ENCODE results near the gene NTRK3. TPM values are rescaled to one million over a fixed set of nuclear protein-coding genes. Genes with fewer than 3 reads are reported as not detected.

The NTRK3 gene
- total RNA-seq, 2 donors from 2014 or later = 34.3 to 94.1 TPM

DNA sequence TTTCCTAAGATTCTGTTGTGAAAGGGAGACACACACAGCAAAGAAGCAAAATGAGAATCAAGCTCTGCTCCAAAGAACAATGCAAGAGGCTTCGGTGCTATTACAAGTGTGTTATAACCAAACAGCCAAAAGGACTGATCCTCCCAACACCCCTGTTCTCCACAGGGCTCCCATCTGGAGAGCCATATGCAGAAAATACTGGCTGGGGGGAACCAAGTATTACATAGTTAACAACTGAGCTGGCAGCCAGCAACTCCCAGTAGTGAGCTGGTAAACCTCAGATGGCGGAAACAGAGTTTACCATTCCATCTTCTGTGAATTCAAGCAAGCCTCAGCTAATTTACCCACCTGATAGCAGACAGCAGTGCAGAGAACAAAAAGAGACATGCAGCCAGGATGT lies 156.4 kb downstream of the NTRK3 start:
- DNase-seq (ENCODE audit: low spot score) = no peak
- intact Hi-C loops (cut with DNase I) = no loop called here

DNA sequence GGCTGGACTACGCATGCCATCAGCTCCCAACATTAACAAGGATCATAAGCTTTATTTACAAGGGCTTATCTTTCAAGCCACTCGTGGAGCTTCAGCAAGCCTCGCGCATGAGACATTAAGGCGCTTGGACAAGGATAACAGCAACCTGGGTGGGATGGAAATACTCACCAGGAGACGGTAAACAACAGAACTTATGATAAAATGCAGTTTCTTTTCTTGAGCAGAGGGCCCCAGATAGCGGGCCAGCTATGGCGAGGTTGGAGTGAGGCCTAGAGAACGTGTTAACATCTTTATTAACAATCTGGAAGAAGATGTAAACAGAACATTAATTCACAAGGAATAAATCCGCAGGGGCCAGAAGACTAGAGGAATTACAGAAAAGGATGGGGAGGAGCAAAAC lies 158.2 kb downstream of the NTRK3 start:
- no peak for DNase-seq (ENCODE audit: low spot score)
- intact Hi-C loops (cut with DNase I) = no loop called here

DNA sequence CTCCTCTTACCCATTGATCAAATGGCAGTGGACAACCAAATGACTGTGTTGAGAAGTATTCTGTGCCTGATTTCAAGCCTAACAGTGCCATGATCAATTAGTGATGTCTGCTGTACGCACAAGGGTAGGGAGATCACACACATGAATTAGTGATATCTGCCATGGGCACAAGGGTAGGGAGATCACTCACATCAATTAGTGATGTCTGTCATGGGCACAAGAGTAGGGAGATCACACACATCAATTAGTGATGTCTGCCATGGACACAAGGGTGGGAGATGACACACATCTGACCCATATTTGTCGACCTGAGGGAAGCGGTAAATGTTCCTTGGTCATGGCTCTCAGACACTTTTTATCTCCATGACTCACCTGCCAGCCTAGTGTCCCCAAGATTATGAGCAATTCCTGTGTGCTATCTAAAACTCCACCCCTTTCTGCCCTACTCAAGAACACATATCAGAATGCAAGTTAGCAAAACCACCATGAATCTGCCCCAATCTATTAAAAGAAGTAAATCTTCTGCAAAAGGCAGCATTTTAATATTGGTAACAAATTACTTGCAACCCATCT lies 165.0 kb downstream of the NTRK3 start:
- DNase-seq (ENCODE audit: low spot score) = no peak

DNA sequence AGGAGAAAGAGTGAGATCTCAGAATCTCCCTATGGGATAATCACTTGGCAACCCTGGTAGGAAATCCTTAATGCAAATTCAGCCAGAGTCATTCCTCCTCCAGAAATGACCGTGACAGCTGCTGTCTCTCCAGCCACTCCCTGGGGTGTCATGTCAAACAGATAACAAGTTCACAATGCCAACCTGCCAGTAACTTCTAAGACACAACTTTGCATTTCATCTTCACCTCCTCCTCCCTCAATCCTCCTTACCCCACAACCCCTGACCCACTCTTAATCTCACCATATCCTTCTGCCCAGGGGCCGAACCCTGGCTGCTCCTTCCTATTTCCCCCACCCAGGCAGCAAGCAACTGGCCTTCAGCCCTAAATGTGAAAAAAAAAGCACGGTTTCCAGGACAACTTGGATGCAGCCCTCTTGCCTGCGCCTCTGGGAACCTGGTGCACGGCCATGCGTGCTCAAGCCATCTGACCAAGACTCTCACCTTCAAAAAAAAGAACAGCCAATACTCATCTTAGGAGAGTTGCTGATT lies 166.0 kb downstream of the NTRK3 start:
- no peak for DNase-seq (ENCODE audit: low spot score)
- intact Hi-C loops (cut with DNase I) = no loop called here

More for the DNA sequence above, 165.0 kb downstream of the NTRK3 start:
- intact Hi-C loops (cut with DNase I) = no loop called here

DNA sequence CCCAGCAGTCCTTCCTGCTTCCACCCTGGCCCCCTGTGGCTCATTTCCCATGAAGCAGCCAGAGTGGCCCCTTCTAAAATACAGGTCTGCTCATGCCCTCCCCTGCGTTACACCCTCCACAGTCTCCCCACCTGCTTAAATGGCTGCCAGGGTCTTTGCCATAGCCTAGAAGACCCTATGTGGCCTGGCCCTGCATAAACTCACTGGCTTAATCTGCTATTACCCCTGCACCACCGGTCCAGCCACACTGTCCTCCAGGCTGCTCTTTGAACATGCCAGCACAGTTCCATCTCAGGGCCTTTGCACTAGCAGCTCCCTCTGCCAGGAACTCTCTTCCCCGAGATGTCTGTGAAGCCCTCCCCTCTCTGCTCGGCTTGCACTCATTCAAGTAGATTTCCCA lies 166.8 kb downstream of the NTRK3 start:
- intact Hi-C loops (cut with DNase I) = no loop called here

DNA sequence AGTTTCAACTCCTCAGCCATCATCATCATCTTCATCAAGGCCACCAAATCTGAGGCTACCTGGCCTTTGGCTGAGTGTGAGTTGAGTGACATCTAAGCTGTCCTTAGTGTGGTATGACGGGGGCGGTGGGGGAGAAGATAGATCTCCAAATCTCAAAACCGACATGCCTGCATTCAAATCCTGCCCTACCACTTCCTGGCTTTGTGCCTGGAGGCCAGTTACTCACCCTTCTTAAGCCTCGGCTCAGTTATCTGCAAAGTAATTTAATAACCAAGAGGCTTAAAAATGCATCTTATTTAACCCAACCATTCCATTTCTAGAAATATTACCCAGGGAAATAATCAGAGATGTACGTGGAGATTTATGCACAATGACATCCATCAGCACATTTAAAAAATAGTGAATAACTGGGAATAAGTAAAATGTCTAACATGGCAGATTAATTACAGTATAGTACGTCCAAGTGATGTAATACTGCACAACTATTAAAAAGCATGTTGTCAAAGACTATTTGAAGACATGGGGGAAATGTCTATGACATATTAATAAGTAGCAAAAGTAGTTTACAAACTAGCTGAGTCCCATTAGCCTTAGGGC lies 167.4 kb downstream of the NTRK3 start:
- intact Hi-C loops (cut with DNase I) = no loop called here
- no peak for DNase-seq (ENCODE audit: low spot score)

More for the DNA sequence above, 166.8 kb downstream of the NTRK3 start:
- no peak for DNase-seq (ENCODE audit: low spot score)

DNA sequence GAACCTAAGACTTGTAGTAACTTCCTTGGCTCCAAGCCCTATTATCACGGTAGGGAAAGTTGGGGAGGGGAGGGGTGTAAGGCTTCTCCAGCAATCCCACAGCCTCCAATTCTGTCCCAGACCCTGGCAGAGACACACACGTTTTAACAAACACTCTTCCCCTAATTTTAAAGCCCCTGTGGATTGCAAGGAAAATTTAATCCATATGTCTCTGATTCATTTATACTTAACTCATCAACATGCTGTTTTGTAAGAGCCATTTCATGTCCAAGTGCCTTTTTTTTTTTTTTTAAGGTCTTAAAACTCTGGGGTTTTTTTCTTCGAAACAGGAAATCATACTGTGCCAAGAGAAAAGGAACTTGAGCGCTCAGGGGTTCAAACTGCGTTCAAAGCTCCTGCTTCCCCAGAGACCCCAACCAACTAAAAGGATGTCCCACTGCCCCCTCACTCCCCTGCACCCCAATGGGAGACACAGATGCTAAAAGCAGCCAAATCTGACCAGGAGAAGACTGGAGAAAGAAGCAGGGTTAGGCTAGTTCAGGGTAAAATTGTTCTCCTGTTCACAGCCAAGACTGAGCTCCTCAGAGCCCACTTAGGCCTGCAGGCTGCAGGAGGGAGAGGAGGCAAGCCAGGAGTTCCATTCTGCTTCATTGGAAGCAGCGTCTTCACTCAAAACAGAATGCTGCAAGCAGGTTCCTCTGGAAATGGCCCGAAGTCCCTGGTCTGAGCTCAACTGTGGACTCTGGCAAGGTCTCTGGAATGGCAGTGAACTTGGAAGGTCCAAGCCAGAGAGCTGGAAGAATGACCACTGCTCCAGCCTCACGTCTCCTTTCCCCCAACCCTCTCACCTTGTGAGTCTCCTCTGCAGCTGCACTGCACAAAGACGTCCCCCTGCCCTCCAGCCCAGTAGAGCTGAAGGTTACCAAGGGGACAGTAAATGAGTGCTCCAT lies 172.5 kb downstream of the NTRK3 start:
- no peak for DNase-seq (ENCODE audit: low spot score)
- intact Hi-C loops (cut with DNase I) = no loop called here

DNA sequence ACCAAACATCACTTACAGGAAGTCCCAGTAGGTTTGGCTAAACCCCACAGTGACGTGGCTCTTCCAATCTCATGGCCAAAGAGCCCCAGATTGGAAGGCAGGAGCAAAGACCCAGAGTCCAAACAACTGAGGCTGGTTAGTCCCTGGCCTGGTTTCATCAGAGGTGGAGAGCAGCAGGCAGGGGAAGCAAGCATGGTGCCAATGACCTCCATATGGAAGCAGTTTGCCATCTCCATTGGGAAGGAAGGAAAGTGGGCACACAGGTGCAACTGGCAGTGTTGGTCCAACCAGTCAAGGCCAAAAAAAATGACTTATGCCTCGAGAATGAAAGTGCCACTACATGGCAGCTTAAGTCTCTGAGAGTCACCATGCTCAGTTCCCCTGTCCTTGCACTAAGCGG lies 175.9 kb downstream of the NTRK3 start:
- DNase-seq (ENCODE audit: low spot score) = no peak
- intact Hi-C loops (cut with DNase I) = no loop called here

DNA sequence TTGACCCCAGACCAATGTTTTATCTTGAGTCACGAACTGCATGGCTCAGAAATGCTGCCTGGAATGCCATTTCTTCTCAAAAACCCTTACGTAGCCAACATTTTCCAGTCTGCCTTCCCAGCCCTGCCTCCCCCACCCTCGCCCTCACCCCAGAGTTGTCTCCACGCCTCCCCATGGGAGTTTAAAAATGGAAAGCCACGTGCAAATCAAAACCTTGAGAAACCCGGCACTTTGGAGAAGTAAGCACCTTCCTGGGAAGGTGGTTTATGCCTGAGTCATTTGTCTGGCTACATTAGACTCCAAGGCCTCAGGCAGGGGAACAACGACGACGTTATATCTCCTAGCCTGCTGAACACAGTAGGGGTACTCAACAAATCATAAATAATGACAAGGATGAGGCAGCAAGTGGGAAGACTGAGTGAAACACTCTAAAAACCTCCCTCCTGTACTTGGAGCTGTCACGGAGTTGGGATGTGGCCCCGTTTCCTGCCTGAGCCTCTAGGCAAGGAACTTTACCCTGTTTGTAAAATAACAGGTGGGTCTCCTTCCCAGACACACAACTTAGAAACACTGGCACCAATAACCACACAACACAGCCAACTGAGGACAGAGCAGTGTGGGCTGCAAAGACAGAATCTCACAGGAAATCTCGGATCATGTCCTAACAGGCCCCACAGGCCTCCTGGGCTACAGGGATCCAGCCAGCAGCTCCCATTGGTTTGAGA lies 179.1 kb downstream of the NTRK3 start:
- no peak for DNase-seq (ENCODE audit: low spot score)
- intact Hi-C loops (cut with DNase I) = loop anchor here (10.0 kb wide), 2 partner anchors 63 to 177 kb away; partner anchors contain the start of gene NTRK3 (in 2 of the 2)

DNA sequence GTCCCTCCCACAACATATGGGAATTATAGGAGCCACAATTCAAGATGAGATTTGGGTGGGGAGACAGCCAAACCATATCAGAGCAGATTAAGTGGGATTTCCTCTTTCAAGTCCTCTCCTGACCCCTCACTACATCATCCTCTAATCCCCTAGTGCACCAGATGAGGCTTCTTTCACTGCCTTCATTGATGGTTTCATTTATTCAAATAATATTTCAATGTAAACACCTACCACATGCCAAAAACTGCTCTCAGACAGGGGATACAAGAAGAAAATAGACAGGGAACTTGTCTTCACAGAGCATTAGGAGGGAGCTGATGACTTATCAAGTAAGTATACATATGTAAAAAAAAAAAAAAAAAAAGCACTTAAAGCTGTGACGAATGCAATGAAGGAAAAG lies 180.2 kb downstream of the NTRK3 start:
- intact Hi-C loops (cut with DNase I) = loop anchor here (10.0 kb wide), 2 partner anchors 62 to 178 kb away; partner anchors contain the start of gene NTRK3 (in 2 of the 2)
- DNase-seq (ENCODE audit: low spot score) = no peak

DNA sequence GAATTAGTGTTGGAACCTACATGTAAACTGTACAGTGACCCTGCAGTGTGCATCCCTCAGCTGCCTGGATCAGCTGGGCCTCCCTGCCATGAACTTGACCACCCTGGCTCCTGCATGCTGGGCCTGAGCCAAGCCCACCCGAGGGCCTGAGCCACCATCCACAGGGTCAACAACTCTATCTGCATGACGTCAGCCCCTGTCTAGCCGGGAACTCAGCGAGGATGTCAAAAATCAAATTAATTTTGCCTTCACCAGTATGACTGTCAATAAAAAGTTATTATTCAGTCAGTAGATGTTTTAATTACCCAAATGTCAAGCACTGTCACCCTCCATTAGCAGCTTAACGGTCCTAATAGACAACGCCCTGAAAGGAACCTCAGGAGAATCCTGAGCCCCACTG lies 181.4 kb downstream of the NTRK3 start:
- DNase-seq (ENCODE audit: low spot score) = no peak
- intact Hi-C loops (cut with DNase I) = loop anchor here (10.0 kb wide), 2 partner anchors 60 to 180 kb away; partner anchors contain the start of gene NTRK3 (in 2 of the 2)

DNA sequence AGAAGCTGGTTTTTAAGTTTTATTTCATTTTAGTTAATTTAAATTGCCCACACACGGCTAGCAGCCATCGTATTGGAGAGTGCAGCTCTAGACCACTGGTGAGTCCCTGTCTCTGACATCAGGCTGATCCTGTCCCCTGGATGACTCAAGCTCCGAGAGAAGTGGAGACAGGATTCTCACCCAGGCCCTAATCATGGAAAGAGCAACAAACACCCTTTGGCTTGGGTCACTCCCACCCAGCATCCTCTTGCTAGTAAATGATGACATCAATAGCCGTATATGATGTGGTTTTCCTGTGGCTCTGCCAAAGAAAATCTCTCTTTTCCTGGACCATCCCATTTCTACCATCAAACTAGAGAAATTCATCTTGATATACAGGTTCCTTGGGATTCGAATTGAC lies 182.2 kb downstream of the NTRK3 start:
- no peak for DNase-seq (ENCODE audit: low spot score)
- intact Hi-C loops (cut with DNase I) = loop anchor here (10.0 kb wide), 2 partner anchors 60 to 180 kb away; partner anchors contain the start of gene NTRK3 (in 2 of the 2)

DNA sequence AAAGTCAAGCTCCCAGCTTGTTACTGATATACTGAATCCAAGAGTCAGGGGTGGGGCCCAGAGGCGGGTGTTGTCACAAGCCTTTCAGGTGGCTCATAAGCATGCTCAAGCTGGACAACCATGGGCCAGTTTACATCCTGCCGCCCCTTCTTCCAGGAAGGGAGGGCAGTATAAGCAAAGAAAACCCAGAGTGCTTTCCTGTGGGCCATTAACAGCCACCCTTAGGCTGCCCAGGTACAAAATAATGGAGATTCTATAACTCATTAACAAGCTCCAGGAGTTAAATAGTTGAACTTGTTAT lies 183.2 kb downstream of the NTRK3 start:
- intact Hi-C loops (cut with DNase I) = loop anchor here (10.0 kb wide), 2 partner anchors 59 to 181 kb away; partner anchors contain the start of gene NTRK3 (in 2 of the 2)
- no peak for DNase-seq (ENCODE audit: low spot score)

DNA sequence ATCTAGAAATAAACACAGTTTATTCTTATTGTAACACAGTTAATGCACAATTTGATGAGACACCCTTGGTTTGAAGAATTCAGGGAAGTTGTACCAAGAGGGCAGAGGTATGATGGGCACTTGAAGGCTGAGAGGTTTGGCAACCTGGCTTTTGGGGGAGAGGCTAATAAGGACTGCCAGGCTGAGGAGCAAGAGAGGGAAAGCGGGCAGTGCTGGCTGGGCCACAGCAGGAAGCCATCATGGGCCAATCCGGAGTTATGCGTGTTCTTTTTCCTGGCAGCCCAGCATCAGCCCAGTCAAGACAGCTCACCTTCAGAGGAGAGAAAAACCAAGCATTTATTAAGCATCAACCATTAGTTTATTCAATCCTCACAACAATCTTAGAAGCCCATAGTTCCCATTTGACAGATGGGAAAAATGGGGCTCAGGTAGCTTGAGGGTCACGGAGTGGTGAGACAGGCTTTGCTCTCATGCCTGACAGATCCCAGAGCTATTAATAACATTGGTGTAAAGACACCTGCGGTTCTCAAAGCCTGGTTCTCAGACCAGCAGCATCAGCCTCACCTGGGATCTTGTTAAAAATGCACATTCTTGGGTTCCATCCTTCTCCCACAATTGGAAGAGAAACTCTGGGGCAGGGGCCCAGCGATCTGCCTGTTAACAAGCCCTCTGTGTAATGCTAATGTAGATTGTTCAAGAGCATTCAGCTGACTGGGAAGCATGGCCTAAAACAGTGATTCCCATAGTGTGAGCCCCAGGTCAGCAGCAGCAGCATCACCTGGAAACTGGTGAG lies 183.7 kb downstream of the NTRK3 start:
- DNase-seq (ENCODE audit: low spot score) = no peak
- intact Hi-C loops (cut with DNase I) = loop anchor here (10.0 kb wide), 2 partner anchors 58 to 182 kb away; partner anchors contain the start of gene NTRK3 (in 2 of the 2)

DNA sequence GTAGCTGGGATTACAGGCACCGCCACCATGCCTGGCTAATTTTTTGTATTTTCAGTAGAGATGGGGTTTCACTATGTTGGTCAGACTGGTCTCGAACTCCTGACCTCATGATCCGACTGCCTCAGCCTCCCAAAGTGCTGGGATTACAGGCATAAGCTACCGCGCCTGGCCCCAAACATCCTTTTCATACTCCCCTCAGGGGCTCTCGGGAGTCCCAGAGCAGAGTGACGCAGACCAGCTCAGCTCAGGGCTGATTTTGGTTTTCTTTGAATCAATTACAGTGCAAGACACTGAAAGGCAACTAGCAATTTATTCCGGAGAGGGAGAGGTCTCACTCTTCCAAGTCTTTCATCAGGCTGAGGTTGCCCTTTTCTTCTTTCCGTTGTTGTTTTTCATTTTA lies 184.4 kb downstream of the NTRK3 start:
- intact Hi-C loops (cut with DNase I) = loop anchor here (10.0 kb wide), 2 partner anchors 57 to 183 kb away; partner anchors contain the start of gene NTRK3 (in 2 of the 2)
- DNase-seq (ENCODE audit: low spot score) = peak; percentile 85

DNA sequence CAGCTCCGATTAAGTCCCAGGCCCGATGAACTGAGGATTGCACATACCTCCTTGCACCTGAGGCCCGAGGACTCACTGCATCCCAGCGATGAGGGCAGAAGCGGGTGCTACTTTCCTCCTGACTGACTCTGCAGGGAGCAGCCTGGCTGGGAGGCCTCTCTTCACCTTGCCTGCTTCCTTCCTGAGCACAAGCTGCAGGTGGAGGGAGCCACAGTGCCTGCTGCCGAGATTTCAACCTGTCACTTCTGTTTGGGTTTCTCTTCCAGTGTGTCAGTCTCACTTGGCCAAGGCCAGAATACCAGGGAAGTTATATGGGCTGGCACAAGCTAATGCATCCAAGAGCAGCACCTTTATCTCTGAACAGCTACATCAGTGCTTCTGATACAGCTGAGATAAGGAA lies 185.4 kb downstream of the NTRK3 start:
- intact Hi-C loops (cut with DNase I) = loop anchor here (10.0 kb wide), 2 partner anchors 56 to 184 kb away; partner anchors contain the start of gene NTRK3 (in 2 of the 2)

DNA sequence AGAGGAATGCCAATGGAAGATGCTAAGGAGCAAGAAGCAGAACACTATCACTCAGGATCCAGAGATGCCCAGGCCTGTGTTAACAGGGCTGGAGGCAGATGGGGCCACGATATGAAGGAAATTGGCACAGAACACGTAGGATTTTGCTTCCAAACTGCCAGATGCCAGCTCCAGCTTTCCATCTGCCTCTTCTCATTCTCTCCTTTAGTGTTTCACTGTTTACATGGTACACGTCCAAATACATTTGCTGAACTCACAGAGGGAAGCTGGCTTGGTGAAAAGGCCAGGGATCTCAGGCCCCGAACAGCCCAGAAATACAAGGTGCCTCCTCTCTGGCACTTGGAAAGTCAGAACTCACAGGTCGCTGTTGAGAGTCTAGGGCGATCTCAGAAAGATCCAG lies 187.0 kb downstream of the NTRK3 start:
- DNase-seq (ENCODE audit: low spot score) = no peak
- intact Hi-C loops (cut with DNase I) = loop anchor here in 1 of 2 donors (10.0 kb wide), 1 partner anchor 105 kb away; no protein-coding TSS in a partner anchor

More for the DNA sequence above, 185.4 kb downstream of the NTRK3 start:
- no peak for DNase-seq (ENCODE audit: low spot score)

DNA sequence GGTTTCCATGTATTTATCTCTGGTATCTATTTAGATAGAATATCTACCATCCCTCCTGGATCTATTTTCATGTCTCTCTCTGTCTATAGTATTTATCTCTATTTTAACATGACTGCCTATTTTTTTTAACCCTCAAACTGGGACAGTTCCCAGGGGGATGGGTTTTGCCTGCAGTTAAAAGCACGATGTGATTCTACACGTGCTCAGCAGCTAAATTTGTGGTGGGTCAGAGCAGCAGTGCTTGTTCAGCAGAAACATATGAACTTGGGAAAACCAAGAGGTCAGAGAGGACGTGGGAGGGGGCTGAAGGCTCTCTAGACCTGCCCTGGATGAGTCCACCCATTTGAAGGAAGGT lies 189.2 kb downstream of the NTRK3 start:
- intact Hi-C loops (cut with DNase I) = loop anchor here in 1 of 2 donors (10.0 kb wide), 1 partner anchor 103 kb away; no protein-coding TSS in a partner anchor
- DNase-seq (ENCODE audit: low spot score) = no peak

Measured in posterior vena cava (tissue), 2 donors.